ENCODE measurements around the gene RELN.

DNA sequence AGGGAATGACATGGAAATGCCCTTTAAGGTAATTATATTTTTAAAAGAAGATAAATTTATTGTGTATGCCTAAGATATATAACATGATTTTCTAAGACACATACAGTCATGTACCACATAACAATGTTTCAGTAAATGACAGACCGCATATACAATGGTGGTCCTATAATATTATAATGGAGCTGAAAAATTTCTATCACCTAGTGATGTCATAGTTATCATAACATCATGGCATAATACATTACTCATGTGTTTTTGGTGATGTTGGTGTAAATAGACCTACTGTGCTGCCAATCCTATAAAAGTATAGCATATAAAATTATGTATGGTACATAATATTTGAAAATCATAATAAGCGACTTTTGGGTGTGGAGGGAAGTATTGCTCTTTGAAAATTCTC lies 306.1 kb downstream of the RELN start:
- TF ChIP-seq, protein P1, sequence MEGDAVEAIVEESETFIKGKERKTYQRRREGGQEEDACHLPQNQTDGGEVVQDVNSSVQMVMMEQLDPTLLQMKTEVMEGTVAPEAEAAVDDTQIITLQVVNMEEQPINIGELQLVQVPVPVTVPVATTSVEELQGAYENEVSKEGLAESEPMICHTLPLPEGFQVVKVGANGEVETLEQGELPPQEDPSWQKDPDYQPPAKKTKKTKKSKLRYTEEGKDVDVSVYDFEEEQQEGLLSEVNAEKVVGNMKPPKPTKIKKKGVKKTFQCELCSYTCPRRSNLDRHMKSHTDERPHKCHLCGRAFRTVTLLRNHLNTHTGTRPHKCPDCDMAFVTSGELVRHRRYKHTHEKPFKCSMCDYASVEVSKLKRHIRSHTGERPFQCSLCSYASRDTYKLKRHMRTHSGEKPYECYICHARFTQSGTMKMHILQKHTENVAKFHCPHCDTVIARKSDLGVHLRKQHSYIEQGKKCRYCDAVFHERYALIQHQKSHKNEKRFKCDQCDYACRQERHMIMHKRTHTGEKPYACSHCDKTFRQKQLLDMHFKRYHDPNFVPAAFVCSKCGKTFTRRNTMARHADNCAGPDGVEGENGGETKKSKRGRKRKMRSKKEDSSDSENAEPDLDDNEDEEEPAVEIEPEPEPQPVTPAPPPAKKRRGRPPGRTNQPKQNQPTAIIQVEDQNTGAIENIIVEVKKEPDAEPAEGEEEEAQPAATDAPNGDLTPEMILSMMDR (conservative IDR thresholded peaks at IDR 0.05): no peak
- no peak for TF ChIP-seq EZH2 (IDR thresholded peaks at IDR 0.05; ENCODE audit: low read depth)
